Activated CD8-positive, alpha-beta memory T cell treated with anti-CD3 and anti-CD28 coated beads, Interleukin-2, amount 50 U/mL, for 24 hours (primary cell): ENCODE measurements around the gene SBDS.
"Not testable (repeated sequence)": the region's sequence is repeated elsewhere in the genome, so short reads cannot be mapped to it uniquely, and the experiment has no call there.

Source experiments
- DNase-seq: peaks from one replicate; pipeline ENCODE4 v3.0.0-alpha.2; 2020; ENCODE audit errors: extremely low read depth

SBDS gene

DNA sequence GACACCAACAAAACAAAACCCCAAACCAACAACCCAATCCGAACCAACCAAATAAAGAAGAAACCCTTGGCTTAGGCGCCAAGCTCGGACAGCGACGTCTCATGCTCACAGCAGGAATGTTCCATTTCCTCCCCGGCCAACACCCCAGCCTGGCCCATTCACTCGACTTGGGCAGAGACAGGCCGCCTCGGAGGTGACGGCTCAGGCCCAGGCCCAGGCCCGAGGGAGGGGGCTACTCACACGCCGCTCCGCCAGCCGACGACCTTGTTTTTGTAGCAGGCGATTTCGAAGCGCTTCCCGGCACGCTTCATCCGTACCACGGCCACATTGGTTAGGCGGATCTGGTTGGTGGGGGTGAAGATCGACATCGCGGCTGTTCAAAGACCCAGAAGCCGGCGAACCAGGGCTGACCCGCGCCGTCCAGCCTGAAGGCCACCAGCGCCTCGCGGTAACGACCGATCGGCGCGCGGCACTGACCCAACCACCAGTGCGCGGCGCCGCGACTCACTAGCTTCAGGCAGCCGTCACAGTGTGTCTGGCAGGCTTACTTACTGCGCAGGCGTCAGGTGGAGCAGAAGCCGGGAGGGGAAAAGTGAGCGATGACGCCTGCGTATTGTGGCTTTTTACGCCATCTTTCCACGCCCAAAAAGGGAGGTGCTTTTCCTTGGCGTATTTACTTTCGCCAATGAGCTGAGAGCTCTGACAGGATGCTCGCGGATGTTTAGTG is at the start of gene SBDS:
Gene SBDS (minus strand): TSS at position 537 of the 727 bp plus-strand sequence. CDS start 169 bp downstream, at position 368.
- DNase-seq: peak; percentile 83

DNA sequence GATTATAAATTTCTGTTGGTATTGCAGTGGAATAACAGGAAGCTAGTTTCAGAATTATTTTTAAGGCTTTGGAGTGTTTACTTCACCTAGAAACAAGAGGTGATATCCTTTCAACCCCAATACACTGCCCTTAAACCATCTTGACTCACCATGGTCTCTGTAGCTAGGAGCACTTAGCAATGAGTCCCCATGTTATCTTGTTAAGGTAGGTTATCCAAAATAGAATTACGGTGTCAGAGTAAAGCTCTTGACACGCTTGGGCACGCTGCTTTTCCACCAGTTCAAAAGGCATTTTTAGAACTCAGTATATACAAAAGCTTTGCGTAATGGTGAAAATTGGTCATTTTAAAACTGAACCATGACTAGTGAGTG is 48.2 kb upstream of the SBDS start:
- DNase-seq: not testable (repeated sequence)

DNA sequence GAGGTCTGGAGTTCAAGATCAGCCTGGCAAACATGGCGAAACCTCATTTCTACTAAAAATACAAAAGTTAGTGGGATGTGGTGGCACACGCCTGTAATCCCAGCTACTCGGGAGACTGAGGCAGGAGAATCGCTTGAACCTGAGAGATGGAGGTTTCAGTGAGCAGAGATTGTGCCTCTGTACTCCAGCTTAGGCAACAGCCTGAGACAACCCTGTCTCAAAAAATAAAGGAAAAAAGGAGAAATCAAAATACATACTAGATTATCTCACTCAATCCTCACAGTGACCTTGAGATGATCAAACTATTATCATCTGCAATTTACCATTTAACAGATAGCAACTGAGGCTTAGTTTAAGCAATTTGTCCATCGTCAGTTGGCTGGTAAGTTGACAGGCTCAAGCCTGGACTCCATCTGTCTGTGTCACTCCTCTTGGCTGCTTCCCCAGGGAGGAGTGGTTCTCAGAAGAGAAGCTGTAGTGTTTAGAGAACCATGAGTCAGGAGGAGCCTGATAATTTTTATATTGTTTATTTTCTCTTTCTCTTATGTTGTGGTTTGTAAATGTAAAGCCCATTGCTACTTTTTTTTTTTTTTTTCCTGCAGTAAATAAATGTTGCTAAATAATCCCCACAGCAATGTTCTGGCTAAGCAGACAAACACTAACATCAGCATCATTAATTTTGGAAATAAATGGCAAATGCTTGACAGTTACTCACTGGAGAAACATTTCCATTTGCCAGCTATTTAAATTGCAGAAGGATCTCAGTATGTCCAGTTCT is 47.6 kb upstream of the SBDS start:
- not testable (repeated sequence) for DNase-seq

DNA sequence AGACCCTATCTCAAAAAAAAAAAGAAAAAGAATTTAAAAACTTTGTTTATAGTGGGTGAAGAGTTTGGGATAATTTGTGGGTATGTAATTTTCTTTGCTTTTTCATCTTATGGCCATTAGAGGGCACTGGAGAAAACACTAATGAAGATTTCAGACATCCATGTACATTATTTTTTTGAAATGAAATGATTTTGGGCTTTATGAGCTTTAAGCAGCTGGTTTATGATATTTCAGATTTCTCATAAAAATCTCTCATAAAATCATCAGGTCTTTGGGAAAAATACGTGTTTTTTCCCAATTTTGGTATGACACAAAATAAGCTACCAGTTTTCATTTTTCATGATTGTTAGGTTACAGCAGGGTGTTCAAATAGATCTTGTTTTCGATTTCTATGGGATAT is 45.4 kb upstream of the SBDS start:
- DNase-seq: not testable (repeated sequence)

DNA sequence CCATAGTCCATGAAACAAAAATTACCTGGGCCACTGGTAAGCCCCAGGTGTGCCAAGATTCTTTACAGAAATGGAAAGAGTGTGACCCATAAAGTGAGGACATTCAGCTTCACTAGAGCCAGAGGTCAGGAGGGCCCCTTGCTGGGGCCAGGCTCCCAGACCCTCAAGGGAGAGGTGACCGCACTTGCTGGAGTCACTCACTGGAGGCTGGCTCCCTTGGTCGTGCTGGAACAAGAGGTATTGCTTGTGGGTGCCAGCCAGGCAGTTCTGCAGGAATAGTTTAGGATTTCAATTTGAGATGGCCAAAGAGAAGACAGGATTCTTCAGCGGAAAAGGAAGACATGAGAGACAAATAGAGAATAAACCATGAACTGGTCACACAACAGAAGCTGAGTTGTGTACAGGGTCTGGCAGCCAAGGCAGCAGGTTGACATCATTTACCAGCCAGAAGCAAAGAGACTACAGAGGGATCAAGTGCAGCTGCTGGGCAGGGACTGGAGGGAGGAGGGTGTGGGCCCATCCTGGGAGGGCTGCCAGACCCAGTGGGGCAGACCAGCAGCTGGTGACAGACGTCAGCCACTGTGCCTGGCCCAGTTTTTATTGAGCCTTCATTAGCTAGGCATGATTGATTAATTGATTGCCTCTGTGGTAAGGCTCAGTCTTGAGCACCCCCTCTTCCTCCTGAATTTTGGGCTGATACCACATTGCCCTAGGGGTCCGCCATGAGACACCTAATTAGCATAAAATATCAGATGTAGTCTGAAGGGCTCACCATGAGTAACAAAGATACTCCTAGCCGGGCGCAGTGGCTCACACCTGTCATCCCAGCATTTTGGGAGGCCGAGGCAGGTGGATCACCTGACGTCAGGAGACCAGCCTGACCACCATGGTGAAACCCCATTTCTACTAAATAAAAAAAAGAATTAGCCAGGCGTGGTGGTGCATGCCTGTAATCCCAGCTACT is 41.3 kb upstream of the SBDS start:
- not testable (repeated sequence) for DNase-seq

DNA sequence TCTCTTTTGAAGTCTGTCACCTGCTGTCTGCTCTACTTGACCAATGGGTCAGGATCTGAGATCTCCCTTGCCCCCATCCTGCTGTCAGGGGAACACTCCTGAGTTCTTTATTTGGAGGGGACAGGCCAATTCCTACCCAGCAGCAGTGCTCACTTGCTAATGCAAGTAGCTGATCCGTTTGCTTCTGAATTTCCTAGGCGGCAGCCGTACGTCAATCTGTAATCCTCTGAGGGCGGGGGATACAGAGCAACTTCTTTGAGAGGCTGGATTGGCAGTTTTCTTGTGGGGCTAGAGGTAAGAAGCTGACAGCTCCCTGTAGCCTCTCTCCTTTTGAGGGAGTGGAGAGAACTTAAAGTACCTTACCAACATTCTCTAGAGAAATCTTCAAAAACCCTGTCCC is 37.9 kb upstream of the SBDS start:
- DNase-seq: no peak

DNA sequence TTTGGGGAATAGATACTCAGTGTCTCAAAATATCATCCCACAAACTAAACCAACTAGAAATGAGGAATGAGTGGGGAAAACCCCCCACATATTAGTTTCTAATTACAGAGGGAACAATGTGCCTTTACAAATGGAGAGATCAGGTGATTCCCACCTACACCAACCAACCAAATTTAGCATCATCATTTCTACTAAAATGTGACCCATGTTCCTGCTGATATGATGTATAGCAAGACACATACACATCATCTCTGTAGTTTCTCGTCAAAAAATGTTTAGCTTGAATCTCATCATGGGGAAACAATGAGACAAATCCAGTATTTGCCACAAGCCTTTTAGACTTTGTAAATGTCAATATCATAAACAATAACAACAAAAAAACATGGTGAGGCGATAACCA is 36.3 kb upstream of the SBDS start:
- not testable (repeated sequence) for DNase-seq

DNA sequence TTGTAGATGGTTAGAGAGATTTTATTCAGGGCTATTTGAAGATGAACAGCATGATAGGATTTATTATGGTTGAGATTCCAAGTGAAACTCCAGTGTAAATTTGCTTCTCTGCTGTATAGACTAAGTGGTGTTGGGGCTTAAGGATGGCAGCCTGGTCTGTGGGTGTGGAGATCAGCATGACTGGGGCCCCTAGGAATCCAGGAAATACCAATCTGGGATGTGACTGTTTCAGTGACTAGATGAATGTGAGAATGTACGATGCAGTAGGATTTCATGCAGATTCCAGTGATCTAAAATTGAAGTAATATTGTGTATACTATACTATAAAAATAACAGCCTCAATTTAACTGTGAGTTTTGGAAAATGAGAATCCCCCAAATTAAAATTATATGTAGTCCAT is 30.1 kb upstream of the SBDS start:
- DNase-seq: not testable (repeated sequence)

DNA sequence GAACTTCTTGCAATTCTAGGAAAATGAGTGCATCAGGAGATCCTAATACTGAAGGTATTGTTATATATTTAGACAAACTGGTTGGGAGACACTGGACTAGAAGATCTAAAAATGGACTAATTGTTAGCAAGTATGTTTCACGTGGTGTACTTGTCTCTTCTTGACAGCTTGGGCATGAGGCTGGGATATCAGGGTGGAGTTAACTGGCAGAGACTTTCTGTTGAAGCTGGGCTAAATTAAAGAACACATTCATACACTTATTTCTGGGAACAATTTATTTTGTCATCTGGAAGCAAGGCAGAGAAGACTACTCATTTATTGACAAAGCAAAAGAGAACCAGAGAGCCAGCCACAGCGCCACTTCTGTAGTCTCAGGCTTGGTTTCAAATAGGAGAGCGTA is 27.1 kb upstream of the SBDS start:
- DNase-seq: no peak

DNA sequence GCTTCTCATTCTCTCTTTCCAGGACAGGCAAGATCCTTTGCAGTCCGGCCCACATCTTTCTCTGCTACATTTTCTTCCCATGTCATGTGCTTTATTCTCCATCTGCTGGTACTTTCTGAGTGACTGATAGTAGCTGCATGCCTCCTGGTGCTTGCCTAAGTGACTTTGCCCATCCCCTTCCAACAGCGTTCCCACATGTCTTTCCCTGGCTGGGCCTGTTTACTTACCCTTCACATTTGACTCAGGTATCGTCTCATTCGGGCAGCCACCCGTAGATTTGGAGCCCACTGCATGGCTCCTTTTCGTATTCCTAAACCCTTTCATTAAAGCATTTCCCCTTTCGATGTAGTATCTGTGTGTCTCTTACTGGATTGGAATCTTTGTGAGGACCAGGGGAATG is 25.9 kb upstream of the SBDS start:
- no peak for DNase-seq

DNA sequence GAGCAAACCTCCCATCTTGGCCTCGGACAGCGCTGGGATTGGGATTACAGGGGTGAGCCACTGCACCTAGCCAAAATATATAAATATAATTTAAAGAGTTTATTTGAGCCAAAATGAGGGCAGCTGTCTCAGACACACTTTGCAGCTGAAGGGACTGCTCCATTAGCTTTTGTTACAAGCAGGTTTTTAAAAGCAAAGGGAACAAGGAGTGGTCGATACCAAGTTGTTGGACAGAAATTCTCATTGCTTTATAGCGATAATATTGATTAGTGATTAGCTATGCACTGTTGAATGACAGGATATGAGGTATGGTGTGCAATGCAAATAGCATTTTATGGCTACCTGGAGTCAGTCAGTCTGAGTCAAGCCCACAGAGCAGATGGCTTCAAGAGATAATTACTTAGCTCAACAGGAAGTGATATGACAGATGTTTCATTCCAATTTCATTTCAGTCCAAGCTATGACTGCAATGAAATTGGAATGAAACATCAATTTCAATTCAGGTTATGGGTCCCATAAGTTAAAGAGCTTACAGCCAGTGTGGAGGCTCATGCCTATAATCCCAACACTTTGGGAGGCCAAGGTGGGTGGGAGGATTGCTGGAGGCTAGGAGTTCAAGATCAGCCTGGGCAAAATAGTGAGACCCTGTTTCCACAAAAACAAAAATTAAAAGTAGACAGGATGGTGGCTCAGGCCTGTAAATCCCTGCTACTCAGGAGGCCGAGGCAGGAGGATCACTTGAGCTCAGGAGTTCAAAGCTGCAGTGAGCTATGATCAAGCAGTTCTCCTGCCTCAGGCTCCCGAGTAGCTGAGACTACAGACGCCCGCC is 24.4 kb upstream of the SBDS start:
- DNase-seq: no peak

DNA sequence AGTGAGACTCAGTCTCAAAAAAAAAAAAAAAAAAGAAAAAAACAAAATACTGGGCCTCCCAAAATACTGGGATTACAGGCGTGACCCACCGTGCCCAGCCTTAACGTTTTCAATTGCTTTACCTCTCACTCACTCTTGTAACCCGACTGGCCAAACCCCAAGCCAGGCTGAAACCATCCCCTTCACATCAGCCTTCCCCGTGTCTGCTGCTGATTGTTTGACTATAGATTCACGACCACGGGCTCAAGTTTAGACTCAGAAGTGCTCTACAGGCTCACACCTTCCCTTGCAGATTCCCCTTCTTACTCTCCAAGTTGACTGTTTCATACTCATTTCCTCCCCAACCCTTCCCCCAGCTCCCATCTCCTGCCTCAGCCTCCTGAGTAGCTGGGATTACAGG is 23.6 kb upstream of the SBDS start:
- DNase-seq: no peak

DNA sequence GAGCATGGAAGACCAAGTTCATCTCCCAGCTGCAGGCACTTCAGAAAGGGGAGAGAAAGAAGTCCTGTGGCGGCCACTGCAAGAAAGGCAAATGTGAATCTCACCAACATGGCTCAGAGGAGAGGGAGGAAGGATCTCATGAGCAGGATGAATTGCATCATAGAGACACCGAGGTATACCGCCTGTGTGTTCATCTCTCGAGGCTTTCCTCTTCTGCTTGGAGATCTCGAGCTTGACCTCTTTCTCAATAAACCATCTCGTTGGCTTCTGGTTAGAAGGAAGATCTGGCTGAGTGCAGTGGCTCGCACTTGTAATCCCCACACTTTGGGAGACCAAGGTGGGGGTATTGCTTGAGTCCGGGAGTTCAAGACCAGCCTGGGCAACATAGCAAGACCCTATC is 22.6 kb upstream of the SBDS start:
- DNase-seq: not testable (repeated sequence)

DNA sequence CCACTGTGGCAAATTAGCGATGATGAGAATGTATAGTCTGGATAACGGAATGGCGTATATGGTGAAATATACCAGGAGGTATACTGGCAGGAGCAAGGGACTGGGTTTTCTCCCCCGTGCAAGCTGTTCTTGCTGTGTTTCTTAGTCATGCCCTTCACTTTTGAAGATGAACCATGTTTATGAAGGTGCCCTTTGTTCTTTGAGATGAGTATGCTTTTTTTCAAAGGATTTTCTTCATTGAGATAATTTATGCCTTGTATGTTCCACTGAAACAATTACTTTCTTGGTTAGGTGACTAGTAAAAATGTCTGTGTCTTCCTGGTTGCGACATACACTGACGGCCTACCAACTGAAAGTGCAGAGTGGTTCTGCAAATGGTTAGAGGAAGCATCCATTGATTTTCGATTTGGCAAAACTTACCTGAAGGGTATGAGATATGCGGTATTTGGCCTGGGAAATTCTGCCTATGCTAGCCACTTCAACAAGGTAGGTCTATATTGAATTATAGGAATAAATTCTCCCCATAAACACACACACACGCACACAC is 18.8 kb upstream of the SBDS start:
- DNase-seq: not testable (repeated sequence)

DNA sequence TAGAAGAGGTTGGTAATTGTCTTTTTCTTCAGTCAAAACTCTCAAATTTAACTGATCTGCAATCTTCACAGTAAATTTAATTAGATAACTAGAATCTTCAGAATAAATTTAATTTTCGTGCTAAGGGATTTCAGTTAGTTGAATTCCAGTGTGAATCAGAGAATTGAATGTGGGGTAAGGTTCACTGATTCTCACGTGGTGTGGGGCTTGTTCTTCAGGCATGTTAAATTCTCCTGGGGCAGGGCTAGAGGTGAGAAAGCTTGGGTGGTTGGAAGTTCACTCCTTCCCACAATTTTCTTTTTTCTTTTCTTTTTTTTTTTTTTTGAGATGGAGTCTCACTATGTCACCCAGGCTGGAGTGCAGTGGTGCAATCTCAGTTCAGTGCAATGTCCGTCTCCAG is 14.3 kb upstream of the SBDS start:
- not testable (repeated sequence) for DNase-seq

DNA sequence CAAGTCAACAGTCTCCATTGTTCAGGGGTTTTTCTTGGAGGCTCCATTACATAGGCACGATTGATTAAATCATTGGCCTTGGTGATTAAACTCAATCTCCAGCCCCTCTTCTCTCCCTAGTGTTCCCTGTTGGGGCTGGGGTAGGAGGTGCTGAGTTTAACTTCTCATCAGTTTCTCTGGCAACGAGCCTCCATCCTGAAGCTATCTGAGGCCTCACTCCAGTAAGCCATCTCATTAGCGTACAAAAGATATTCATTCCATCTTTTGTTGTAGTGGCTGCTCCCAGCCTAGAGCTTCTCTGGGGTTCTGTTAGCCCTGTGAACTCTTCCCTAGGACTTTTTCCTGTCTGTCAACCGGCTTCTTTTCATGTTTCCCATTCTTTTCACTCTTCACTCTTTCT is 12.9 kb upstream of the SBDS start:
- DNase-seq: no peak

DNA sequence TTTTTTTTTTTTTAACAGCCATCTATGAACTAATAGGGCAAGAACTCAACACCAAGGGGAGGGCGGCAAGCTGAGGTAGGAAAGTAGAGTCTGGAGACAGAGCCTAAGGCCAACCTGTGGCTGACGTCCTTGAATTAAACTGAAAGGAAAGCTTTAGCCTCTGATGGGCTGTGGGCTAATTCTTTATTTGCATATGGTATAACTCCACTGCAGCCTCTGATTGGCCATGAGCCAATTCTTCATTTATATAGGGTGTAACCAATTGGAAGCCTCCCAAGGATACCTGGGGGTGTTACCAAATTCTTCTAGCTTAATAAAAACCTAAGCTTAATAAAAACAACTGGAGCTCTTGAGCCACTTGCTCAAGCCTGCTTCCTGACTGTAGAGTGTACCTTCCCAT is 11.6 kb upstream of the SBDS start:
- DNase-seq: no peak

DNA sequence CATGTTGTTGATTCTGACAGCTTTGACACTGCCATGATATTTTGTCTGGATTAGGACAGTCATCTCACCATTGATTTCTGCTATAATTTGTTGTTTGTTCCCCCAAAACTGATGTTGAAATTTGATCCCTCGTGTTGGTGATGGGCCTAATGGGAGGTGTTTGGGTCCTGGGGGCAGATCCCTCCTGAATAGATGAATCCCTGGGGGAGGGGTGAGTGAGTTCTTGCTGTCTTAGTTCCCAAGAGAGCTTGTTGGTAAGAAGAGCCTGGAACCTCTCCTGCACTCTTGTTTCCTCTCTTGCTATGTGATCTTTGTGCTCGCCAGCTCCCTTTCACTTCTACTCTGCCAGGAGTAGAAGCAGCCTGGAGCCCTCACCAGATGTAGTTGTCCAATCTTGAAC is 8.8 kb upstream of the SBDS start:
- not testable (repeated sequence) for DNase-seq

DNA sequence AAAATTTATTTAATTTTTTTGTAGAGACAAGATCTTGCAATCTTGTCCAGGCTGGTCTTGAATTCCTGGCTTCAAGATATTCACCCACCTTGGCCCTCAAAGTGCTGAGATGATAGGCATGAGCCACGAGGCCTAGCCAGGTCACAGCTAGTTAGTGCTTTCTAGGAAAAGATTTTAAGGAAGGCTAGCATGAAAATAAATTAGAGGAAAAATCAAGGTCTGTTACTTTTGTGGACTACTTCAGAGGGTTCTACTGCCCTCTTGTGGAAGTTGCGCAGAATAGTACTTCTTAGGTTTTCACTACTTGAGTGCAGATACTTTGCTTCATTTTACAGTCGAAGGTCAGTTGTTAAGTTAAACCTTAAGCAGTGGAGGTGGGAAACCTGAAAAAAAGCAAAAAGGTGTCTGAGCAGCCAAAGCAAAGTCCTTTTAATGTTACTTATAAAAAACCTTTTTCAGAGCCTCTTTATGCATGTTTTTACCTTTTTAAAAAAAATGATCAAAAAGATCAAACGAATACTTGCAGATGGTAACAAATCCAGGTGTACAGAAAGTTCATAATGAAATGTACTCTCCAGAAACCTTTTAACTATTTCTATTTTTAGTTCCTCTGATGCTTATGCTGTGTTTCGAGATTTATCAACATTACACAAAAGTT is 5.3 kb upstream of the SBDS start:
- not testable (repeated sequence) for DNase-seq

DNA sequence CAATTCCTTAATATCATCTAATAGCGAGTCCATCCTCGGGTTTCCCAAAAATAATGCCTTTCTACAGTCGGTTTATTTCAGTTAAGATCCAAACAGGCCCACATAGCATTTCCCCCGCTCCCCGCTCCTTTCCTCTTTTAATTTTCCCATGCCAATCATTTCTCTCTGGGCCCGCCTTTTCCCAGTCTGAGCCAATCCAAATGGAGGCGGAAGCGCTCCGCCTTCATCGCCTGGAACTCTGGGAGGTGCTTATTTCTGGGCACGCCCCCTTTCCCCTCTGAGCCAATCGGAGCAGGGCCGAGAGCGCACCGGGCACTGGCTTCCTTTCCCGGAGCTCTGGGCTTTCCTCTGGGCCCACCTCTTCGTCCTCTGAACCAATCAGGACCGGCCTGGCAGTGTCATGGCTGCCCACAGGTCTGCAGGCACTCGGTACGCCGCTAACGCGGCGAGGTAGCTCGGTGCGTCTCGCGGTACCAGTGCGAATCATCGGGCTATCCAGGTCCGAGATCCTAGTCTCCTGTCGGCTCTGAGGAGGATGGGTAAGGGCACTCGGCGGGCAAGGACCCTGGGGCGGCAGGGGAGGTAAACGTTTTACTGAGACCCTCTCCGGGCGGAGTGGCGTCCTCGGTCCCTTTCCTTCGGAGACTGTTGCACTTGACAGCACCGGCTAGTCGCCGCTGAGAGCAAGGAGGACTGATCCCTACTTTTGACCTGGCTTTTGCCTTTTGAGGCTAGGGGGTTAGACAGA is 1.2 kb upstream of the SBDS start, which contains the start of gene TYW1:
Gene TYW1 (plus strand): TSS at position 390 of the 748 bp plus-strand sequence. CDS start 146 bp downstream, at position 536.
- peak; percentile 99 for DNase-seq
